Ishikawa (cell line): ENCODE data around the gene CADPS.

Source experiments
- CEBPB ChIP-seq: IDR thresholded peaks from 2 replicates; pipeline ENCODE4 v1.6.1; 2012
- CREB1 ChIP-seq: IDR thresholded peaks from 2 replicates; pipeline ENCODE4 v1.6.1; 2012; ENCODE audit warnings: low read depth
- EGR1 ChIP-seq: IDR thresholded peaks from 2 replicates; pipeline ENCODE4 v1.6.1; 2012
- EP300 ChIP-seq: IDR thresholded peaks from 2 replicates; pipeline ENCODE4 v1.6.1; 2012; ENCODE audit warnings: borderline replicate concordance
- NFIC ChIP-seq: IDR thresholded peaks from 2 replicates; pipeline ENCODE4 v1.6.1; 2012
- TF ChIP-seq, protein P1 (sequence below): IDR thresholded peaks from 2 replicates; pipeline ENCODE4 v1.6.1; 2012; ENCODE audit warnings: low read depth, mild to moderate bottlenecking

DNA sequence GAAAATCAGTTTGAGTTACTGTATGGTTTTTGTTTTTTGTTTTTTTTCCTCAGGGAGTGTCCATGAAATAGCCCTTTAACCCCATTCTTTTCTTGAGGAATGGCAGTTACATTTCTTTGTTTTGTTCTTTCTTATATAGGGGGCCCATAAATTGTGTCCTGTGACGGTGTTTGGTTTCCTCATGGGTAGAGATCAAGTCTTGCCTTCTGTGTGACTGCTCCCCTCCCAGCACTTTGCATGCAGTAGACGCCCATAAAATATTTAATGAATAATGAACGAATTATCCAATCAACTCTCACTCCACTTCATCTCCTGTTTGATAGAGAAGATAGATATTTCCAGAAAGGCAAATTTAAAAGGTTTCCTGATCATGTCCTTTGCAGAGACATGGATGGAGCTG is 78.1 kb downstream of the CADPS start:
- no peak for TF ChIP-seq CREB1
- TF ChIP-seq NFIC, result no peak
- TF ChIP-seq CEBPB, result no peak
- no peak for TF ChIP-seq EP300
- TF ChIP-seq EGR1, result no peak
- TF ChIP-seq, protein P1, sequence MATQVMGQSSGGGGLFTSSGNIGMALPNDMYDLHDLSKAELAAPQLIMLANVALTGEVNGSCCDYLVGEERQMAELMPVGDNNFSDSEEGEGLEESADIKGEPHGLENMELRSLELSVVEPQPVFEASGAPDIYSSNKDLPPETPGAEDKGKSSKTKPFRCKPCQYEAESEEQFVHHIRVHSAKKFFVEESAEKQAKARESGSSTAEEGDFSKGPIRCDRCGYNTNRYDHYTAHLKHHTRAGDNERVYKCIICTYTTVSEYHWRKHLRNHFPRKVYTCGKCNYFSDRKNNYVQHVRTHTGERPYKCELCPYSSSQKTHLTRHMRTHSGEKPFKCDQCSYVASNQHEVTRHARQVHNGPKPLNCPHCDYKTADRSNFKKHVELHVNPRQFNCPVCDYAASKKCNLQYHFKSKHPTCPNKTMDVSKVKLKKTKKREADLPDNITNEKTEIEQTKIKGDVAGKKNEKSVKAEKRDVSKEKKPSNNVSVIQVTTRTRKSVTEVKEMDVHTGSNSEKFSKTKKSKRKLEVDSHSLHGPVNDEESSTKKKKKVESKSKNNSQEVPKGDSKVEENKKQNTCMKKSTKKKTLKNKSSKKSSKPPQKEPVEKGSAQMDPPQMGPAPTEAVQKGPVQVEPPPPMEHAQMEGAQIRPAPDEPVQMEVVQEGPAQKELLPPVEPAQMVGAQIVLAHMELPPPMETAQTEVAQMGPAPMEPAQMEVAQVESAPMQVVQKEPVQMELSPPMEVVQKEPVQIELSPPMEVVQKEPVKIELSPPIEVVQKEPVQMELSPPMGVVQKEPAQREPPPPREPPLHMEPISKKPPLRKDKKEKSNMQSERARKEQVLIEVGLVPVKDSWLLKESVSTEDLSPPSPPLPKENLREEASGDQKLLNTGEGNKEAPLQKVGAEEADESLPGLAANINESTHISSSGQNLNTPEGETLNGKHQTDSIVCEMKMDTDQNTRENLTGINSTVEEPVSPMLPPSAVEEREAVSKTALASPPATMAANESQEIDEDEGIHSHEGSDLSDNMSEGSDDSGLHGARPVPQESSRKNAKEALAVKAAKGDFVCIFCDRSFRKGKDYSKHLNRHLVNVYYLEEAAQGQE, result no peak
